GM18519 (cell line): ENCODE data around the gene NGF.

Source experiments
- ATAC-seq: cut with Tn5 transposase; IDR thresholded peaks from one replicate; pipeline ENCODE4 v1.9.1; 2021; ENCODE audit warnings: mild to moderate bottlenecking, moderate library complexity; ENCODE audit not compliant: unreplicated experiment, low FRiP score

The NGF gene

GRCh38 chr1:115242543-115242942 is 95.5 kb downstream of the NGF start:
- ATAC-seq, result no peak

DNA sequence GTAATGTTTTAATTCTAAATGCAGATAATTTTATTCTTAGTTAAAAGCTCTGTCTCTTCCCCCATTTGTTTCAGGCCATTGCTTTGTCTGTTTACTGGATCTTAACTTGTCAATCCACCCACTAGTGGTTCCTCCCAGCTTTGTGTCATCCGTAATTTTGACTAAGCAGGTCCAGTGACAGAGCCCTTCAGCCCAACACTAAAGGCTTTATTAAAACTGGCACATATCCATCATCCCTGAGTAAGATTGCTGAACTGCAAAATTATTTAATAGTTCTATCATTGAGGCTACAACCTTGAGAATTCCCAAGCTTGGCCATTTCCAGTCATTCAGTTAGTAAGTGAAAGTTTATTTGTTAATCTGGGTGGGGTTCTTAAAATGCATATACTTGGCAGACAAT is 96.7 kb downstream of the NGF start:
- ATAC-seq, result no peak

DNA sequence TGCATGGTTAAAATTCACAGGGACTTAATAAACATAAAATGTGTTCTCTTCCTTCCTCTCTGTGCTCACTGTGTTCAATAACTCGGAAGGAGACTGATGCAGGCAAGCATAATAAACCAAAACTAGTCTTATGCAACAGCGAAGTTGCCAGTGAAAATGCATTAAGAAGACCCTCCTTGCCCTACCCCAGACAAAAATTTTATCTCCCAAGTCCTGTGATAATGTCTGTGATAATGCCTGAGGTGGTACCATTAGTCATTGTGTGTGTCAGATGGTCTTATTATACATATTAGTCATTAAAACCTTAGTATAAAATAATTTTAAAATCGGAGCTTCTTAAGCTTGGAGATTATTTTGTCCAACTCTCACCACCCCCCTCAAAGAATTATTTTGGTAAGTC is 97.8 kb downstream of the NGF start:
- no peak for ATAC-seq

GRCh38 chr1:115239426-115239825 is 98.6 kb downstream of the NGF start:
- no peak for ATAC-seq

DNA sequence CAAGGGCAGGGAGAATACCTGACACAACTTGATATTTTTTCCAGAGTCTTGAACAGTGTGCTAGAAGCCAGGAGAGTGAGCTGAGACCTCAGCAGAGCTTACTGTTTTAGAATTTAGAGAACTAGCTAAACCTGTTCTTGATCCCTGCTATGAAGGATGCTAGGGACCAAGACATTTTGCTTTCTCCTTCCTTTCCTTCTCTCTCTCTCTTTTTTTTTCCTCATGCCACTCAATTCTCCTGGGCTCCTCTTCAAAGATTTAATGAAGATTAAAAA is 99.0 kb downstream of the NGF start:
- ATAC-seq, result no peak

DNA sequence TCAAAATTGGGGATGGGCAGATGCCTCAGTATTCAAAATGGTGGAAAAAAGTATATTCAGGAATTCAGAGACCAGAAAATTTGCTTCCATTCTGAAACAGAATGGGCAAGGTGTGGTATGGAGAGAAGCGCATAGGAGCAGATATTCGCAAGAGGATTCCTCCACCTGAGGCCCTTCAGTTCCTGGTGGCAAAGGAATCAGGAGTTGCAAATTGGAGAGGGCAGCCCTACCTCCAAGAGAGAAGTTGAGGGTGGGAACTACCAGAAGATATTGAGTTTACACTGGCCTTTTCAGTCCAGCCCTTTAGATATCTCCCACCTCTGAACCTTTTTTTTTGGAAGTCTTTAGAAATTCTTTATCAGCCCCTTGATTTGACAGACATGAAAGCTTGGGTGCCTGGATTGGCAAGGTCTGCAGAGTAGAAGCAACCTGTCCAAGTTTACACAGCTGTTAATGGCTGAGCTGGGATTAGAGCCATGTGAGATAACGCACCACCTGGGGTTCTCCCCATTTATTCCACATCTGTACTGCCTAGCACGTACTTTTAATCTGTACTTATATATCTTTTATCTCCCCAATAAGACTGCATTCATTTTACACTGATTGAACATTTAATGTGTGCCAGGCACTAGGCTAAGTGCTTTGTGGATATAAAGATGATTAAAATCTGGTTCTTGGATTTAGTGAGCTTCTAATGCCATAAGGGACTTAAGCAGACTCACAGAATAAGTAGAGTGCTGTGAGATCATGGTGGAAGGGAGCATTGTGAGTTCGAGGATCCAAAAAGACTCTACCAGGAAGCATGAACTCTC is 99.5 kb downstream of the NGF start:
- ATAC-seq, result no peak

DNA sequence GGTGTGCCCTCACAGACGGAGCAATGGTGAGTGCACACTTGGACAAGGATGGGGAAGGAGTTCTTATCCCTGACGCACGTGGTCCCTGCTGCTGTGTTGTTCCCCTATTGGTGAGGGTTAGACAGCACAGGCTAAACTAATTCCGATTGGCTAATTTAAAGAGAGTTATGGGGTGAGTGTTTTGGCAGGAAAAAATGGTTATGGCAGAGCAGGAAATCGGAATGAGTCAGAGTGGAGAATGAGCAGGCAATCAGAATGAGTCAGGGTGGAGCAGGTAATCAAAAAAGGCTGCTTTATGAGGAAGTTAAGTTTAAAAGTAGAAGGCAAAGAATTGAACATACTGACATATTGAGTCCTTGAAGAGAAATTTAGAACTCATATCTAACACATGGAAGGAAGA is 100.5 kb downstream of the NGF start:
- no peak for ATAC-seq

GRCh38 chr1:115237023-115237422 is 101.0 kb downstream of the NGF start:
- ATAC-seq, result no peak
